PC-3 (cell line): ENCODE data around the gene ENTPD1. TPM values are rescaled to one million over a fixed set of nuclear protein-coding genes. Genes with fewer than 3 reads are reported as not detected.

Experiments used
- ATAC-seq: fragments of 200-7000 bp; cut with Tn5 transposase; 2 replicates; pipeline ENCODE4 v1.9.1; 2020; ENCODE audit warnings: mild to moderate bottlenecking, moderate library complexity
- BruUV-seq: library from RNA; stranded (reverse); fragments of 400-500 nt; replicated peaks from 2 replicates; lab custom pipeline; 2021; lab: Mats Ljungman, UMichigan
- CTCF ChIA-PET: fragments of 300-600 bp; sonication (Branson Sonifier 250); formaldehyde crosslinking; loops from one replicate; lab custom pipeline; 2022; ENCODE audit warnings: antibody characterized with exemption; lab: Charles Lee
- POLR2A ChIA-PET: fragments of 300-600 bp; sonication (Branson Sonifier 250); formaldehyde crosslinking; loops from one replicate; lab custom pipeline; 2022; ENCODE audit warnings: antibody characterized with exemption; ENCODE audit not compliant: unreplicated experiment; lab: Charles Lee
- DNase-seq: peaks from one replicate; pipeline ENCODE4 v3.0.0-alpha.2; 2015
- H2AFZ ChIP-seq: fragments of 300-600 bp; sonication (generic); 2 replicates; pipeline ENCODE4 v1.6.0; 2016; ENCODE audit warnings: antibody characterized with exemption, low read length
- H3F3A ChIP-seq: fragments of 300-600 bp; sonication (generic); one replicate; pipeline ENCODE4 v1.6.0; 2017; ENCODE audit warnings: antibody characterized with exemption, low read length, control low read depth, mild to moderate bottlenecking; ENCODE audit not compliant: unreplicated experiment
- H3K27ac ChIP-seq: fragments of 300-600 bp; sonication (generic); 2 replicates; pipeline ENCODE4 v1.5.1; 2016; ENCODE audit warnings: mild to moderate bottlenecking, low read length
- H3K27me3 ChIP-seq: fragments of 300-600 bp; sonication (generic); 2 replicates; pipeline ENCODE4 v1.6.1; 2016; ENCODE audit warnings: low read length, mixed read lengths
- H3K36me3 ChIP-seq: fragments of 300-600 bp; sonication (generic); 2 replicates; pipeline ENCODE4 v1.6.1; 2016; ENCODE audit warnings: low read depth, mixed run types, low read length, mixed read lengths
- H3K4me1 ChIP-seq: fragments of 300-600 bp; sonication (generic); 2 replicates; pipeline ENCODE4 v1.5.1; 2016; ENCODE audit warnings: low read length; ENCODE audit not compliant: insufficient read depth
- H3K4me2 ChIP-seq: fragments of 300-600 bp; sonication (generic); 2 replicates; pipeline ENCODE4 v1.6.0; 2016; ENCODE audit warnings: low read length
- H3K4me3 ChIP-seq: fragments of 300-600 bp; sonication (generic); 2 replicates; pipeline ENCODE4 v1.5.1; 2016; ENCODE audit warnings: mild to moderate bottlenecking, low read length, mixed read lengths
- H3K79me2 ChIP-seq: fragments of 300-600 bp; sonication (generic); 2 replicates; pipeline ENCODE4 v1.6.1; 2017; ENCODE audit warnings: low read length, mixed read lengths
- H3K9ac ChIP-seq: fragments of 300-600 bp; sonication (generic); 2 replicates; pipeline ENCODE4 v1.6.0; 2016; ENCODE audit warnings: mild to moderate bottlenecking, low read length
- H3K9me2 ChIP-seq: fragments of 300-600 bp; sonication (generic); replicated peaks from 2 replicates; pipeline ENCODE4 v1.6.1; 2016; ENCODE audit warnings: mixed run types, low read length, mixed read lengths
- H3K9me3 ChIP-seq: fragments of 300-600 bp; sonication (generic); 2 replicates; pipeline ENCODE4 v1.6.1; 2016; ENCODE audit warnings: low read length, mixed read lengths
- H4K20me1 ChIP-seq: fragments of 300-600 bp; sonication (generic); 2 replicates; pipeline ENCODE4 v1.6.1; 2016; ENCODE audit warnings: low read length, mixed read lengths
- EZH2 ChIP-seq: fragments of 300-600 bp; sonication (generic); IDR thresholded peaks from one replicate; pipeline ENCODE4 v1.6.1; 2017; ENCODE audit warnings: antibody characterized with exemption, mild to moderate bottlenecking, low read length; ENCODE audit not compliant: unreplicated experiment
- EZH2phosphoT487 ChIP-seq: fragments of 300-600 bp; sonication (generic); IDR thresholded peaks from 2 replicates; pipeline ENCODE4 v1.6.1; 2018; ENCODE audit warnings: mild to moderate bottlenecking, antibody characterized with exemption, low read length, borderline replicate concordance
- intact Hi-C: fragments of 100-400 bp; cut with micrococcal nuclease; formaldehyde crosslinking; loops from 2 replicates; pipeline ENCODE4 v1.9.0; 2023
- total RNA-seq: library from RNA; depleted of rRNA; stranded (reverse); fragments of >200 nt; gene quantifications from 2 replicates; pipeline ENCODE4 v1.2.3, GENCODE V29; 2014
- TF ChIP-seq, protein P1 (sequence below): fragments of 300-600 bp; sonication (generic); conservative IDR thresholded peaks from 2 replicates; pipeline ENCODE4 v1.5.1; 2017; ENCODE audit warnings: antibody characterized with exemption, low read depth, mild to moderate bottlenecking, low read length

Gene ENTPD1
- total RNA-seq, 1 experiment from 2014 or later = not detected

DNA sequence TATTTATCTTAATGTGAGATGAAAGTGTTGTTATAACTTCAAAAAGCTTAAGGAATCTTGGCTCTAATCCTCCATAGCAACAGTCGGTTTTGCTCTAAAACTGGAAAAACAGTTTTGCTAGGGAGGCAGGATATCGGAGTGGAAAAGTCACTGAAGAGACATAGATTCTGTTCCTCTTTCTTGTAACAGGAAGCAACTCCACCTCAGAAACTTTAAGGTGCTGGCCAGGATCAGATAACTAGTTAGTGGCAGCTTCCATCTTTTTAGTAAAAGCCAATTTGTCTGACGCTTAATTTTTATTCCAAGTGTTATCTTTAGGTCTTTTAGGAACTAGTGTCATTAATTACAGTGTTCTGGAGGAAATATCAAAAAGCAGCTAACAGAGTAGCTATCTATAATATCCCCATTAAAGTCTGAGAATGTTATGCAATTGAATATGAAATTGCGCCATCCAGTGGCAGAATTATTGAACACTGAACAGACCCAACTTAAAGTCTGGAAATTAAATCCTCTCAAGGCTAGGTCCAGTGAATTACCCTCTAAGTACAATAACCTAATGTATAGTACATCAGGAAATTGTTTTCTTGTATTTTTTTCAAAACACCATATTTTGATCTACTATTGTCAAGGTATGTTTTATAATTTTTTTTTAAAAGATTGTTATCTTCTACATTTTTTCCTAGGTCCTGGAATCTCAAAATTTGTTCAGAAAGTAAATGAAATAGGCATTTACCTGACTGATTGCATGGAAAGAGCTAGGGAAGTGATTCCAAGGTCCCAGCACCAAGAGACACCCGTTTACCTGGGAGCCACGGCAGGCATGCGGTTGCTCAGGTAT, 85.9 kb downstream of the ENTPD1 start:
- H2AFZ ChIP-seq = no peak overlapping the region
- TF ChIP-seq, protein P1, sequence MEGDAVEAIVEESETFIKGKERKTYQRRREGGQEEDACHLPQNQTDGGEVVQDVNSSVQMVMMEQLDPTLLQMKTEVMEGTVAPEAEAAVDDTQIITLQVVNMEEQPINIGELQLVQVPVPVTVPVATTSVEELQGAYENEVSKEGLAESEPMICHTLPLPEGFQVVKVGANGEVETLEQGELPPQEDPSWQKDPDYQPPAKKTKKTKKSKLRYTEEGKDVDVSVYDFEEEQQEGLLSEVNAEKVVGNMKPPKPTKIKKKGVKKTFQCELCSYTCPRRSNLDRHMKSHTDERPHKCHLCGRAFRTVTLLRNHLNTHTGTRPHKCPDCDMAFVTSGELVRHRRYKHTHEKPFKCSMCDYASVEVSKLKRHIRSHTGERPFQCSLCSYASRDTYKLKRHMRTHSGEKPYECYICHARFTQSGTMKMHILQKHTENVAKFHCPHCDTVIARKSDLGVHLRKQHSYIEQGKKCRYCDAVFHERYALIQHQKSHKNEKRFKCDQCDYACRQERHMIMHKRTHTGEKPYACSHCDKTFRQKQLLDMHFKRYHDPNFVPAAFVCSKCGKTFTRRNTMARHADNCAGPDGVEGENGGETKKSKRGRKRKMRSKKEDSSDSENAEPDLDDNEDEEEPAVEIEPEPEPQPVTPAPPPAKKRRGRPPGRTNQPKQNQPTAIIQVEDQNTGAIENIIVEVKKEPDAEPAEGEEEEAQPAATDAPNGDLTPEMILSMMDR = peak; percentile 74
- TF ChIP-seq EZH2phosphoT487 = no peak
- no TSS peak for BruUV-seq
- H3K79me2 ChIP-seq = no peaks in the 10 kb centered on the region
- ChIA-PET CTCF (interaction anchor here (3.4 kb wide), 1 partner anchor 148 kb away, joined by 30 read pairs; the partner anchor contains the start of gene TCTN3), POLR2A (no interaction called here)
- H3K9me3 ChIP-seq = no peaks in the 10 kb centered on the region
- peaks cover 22% of the 10 kb centered on the region for H3K27me3 ChIP-seq
- H3K9ac ChIP-seq = no peak overlapping the region
- H4K20me1 ChIP-seq = no peaks in the 10 kb centered on the region
- H3K36me3 ChIP-seq = no peaks in the 10 kb centered on the region
- H3K9me2 ChIP-seq = no peaks in the 10 kb centered on the region
- DNase-seq = peak; percentile 72
- peak; percentile 43 for ATAC-seq
- H3K4me2 ChIP-seq = no peak overlapping the region
- H3K27ac ChIP-seq = no peak overlapping the region
- H3K4me3 ChIP-seq = no peak overlapping the region
- intact Hi-C loops = loop anchor here (1.0 to 10.0 kb wide), 2 partner anchors 148 to 453 kb away; no protein-coding TSS in a partner anchor
- no peaks in the 10 kb centered on the region for H3K4me1 ChIP-seq
- H3F3A ChIP-seq = no peaks in the 10 kb centered on the region

DNA sequence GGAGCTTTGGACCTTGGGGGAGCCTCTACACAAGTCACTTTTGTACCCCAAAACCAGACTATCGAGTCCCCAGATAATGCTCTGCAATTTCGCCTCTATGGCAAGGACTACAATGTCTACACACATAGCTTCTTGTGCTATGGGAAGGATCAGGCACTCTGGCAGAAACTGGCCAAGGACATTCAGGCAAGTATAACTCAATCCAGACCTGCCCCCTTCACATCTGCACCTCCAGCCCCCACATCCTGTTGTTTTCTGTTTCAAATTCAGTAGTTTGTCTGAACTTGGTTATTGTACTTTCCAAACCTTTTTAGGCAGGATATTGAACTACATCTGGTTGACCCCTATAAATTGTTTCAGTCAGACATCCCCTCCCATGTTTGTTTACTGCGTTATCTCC, 89.4 kb downstream of the ENTPD1 start:
- TF ChIP-seq, protein P1 = no peak
- no peak for TF ChIP-seq EZH2
- no peak for TF ChIP-seq EZH2phosphoT487
- POLR2A ChIA-PET = no interaction called here
- ATAC-seq (no peak), DNase-seq (no peak)
- Histone ChIP-seq H3K9me3 (no peaks in the 10 kb centered on the region), H3K36me3 (no peaks in the 10 kb centered on the region), H3K27me3 (peaks cover 11% of the 10 kb centered on the region), H3K4me2 (no peak overlapping the region), H3K27ac (no peak overlapping the region), H4K20me1 (no peaks in the 10 kb centered on the region), H3F3A (no peaks in the 10 kb centered on the region), H3K4me1 (no peaks in the 10 kb centered on the region), H3K9me2 (no peaks in the 10 kb centered on the region), H3K79me2 (no peaks in the 10 kb centered on the region), H2AFZ (no peak overlapping the region), H3K9ac (no peak overlapping the region), H3K4me3 (no peak overlapping the region)
- no TSS peak for BruUV-seq
- CTCF ChIA-PET = interaction anchor here (1.3 kb wide), 1 partner anchor 152 kb away, joined by 6 read pairs; the partner anchor contains the start of gene TCTN3
- intact Hi-C loops = loop anchor here (10.0 kb wide), 1 partner anchor 449 kb away; no protein-coding TSS in a partner anchor

GRCh38 chr10:95847007-95847406, 91.0 kb downstream of the ENTPD1 start:
- ATAC-seq (no peak), DNase-seq (no peak)
- H3K9ac ChIP-seq = no peak overlapping the region
- no peaks in the 10 kb centered on the region for H3K36me3 ChIP-seq
- no peak overlapping the region for H3K27ac ChIP-seq
- peaks cover 11% of the 10 kb centered on the region for H3K27me3 ChIP-seq
- no peak overlapping the region for H3K4me3 ChIP-seq
- intact Hi-C loops = loop anchor here (10.0 kb wide), 1 partner anchor 448 kb away; no protein-coding TSS in a partner anchor
- H3F3A ChIP-seq = no peaks in the 10 kb centered on the region
- ChIA-PET POLR2A (no interaction called here), CTCF (no interaction called here)
- no peak for TF ChIP-seq EZH2
- TF ChIP-seq EZH2phosphoT487 = no peak
- TF ChIP-seq, protein P1 = no peak
- H3K9me2 ChIP-seq = no peaks in the 10 kb centered on the region
- H3K9me3 ChIP-seq = no peaks in the 10 kb centered on the region
- no peak overlapping the region for H3K4me2 ChIP-seq
- no TSS peak for BruUV-seq
- H4K20me1 ChIP-seq = no peaks in the 10 kb centered on the region
- H2AFZ ChIP-seq = no peak overlapping the region
- no peaks in the 10 kb centered on the region for H3K4me1 ChIP-seq
- no peaks in the 10 kb centered on the region for H3K79me2 ChIP-seq
